HG02870 (cell line): ENCODE measurements around the gene SPDYE4.

Experiments used
- ATAC-seq: cut with Tn5 transposase; IDR thresholded peaks from one replicate; pipeline ENCODE4 v1.9.1; 2021; ENCODE audit warnings: mild to moderate bottlenecking, moderate library complexity; ENCODE audit not compliant: unreplicated experiment

Gene SPDYE4

DNA sequence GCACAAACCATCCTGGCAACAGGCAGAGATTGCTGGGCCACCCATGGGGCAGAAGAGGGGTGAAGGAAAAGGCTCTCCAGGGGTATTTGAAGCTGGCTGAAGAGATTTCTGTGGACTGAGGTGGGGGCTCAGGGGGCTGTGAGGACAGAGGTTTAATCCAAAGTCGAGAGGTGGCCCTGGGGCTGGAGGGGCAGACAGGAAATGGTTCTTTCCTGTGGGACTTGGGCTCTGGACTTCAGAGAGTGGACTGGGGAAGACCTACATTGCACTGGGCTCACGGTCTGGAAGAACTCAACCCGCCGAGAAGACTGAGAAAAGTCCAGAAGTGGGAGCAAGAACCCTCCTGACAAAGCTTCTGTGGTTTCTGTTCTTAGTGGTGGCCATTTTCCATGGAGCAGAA lies 16.6 kb downstream of the SPDYE4 start:
- ATAC-seq: no peak

DNA sequence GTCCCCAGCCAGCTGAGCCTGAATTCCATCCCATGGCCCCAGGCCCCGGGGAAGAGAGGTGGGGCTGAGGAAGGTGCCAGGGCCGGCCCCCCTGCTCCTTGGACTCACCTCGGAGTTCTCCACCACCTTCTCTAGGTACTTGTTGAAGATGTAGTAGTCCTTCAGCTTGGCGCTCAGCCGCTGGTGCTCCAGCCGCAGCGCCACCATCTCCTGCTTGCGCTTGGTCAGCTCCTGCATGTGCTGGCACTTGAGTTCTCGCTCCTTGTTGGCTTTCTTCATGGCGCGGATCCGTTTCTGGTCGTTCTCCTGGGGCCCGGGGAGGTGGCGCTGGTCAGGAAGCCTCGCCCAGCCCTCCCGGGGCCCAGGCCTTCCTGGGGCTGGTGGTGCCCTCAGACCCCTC lies 17.0 kb downstream of the SPDYE4 start:
- ATAC-seq: no peak

DNA sequence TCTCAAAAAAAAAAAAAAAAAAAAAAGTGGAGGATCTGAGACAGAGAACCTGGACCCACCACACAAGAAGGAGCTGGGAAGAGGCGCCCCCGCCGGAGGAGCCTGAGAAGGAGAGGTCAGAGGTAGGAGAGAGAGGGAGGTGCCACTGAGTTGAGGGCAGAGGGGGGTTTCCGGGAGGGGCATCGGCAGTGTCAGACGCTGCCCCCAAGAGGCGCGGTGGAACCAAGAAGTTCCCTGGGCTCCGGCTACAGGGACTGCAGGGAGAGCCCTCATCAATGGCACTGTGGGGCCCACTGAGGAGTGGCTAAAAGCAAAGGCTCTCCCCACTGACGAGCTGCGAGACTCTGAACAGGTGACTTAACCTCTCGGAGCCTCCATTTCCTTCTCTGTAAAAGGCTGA lies 17.9 kb downstream of the SPDYE4 start:
- no peak for ATAC-seq

DNA sequence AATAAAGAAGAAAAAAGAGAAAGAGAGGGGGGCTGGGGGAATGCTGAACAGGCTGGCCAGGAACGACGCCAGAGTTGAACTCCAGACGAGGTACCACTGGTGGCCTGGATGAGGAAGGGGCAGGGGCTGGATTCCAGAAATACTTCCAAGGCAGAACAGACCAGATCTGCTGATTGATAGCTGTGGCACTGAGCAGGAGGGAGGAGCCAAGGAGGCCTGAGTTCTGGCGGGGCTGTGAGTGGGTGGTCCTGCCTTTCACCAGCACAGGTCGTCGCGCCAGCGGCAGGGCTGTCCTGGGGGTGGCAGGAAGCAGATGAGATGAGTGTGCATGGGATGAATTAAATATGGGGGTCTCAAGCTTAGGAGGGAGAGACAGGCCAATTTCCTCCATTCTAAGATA lies 19.2 kb downstream of the SPDYE4 start:
- ATAC-seq: no peak

DNA sequence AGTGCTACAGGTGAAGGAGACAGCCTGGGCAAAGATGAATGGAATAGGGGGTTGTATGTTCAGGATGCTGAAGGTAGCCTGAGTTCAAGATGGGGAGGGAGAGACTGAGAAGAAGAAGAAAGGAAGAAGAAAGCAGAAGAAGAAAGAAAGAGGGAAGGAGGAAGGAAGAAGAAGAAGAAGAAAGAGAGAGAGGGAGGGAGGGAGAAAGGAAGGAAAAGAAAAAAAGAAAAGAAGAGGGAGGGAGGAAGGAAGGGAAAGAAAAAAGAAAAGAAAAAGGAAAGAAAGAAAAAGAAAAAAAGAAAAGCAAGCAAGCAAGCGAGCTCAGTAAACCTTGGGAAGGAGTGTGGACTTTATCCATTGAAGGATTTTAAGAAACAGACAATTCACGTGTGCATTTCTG lies 21.6 kb downstream of the SPDYE4 start:
- ATAC-seq: no peak

DNA sequence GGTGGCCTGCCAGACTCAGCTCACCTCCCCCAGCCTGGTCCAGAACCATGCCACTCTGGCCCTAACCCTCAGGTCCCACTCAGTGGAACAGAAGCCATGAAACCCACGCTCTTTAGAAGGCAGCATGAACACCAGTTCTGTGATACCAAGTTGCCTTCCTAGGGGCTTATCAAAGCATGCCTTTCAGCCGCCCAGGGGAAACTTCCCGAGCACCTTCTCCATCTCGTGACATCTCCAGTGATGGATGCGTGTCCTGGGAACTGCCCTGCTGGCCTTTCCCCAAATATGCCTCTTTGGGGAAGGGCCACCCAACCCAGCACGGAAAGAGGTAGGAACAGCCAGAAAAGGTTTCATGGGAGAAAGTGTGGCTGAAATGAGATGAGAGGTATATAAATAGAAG lies 22.0 kb downstream of the SPDYE4 start:
- no peak for ATAC-seq

DNA sequence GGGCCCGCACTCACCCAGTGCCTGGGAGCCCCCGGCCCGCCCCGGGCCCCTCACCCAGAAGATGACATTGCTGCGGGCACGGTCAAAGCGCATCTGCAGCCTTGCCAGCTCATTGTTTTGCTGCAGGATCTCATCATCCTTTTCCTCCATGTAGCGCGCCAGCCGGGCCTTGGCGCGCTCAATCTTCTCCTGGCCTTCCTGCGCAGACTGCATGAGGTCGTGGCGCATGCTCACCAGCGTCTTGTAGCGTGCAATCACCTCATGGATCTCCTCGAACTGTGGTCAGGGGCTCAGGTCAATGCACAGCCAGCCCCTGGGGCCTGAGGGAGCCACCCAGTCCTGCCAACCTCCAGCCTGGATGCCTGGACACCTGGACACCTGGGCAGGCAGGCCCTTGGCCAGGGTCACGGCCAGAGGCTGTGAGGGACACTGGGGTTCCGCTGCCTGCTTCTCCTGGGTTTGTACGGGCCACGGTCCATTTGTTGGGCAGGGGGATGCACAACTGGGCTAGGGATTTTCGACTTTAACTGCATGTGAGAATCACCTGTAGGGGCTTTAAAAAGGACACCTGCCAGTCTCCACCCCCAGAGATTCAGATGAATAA lies 22.9 kb downstream of the SPDYE4 start:
- no peak for ATAC-seq

DNA sequence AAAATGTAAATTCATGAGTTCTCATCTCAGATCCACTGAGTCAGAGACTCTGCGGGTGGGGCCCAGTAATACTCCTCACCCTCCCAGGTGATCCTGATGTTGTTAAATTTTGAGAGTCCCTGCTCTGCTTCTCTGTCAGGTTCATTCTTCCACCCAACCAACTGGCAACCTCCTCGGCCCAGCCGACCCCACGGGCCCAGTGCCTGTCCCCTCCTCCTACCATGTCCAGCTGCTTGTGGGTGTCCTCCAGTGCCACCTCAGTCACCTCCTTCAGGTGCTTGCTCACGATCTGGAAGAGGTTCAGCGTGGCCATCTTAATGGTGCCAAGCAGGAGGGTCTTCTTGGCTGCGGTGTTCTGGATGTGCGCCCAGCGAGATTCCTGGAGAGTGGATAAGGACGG lies 23.5 kb downstream of the SPDYE4 start:
- no peak for ATAC-seq

DNA sequence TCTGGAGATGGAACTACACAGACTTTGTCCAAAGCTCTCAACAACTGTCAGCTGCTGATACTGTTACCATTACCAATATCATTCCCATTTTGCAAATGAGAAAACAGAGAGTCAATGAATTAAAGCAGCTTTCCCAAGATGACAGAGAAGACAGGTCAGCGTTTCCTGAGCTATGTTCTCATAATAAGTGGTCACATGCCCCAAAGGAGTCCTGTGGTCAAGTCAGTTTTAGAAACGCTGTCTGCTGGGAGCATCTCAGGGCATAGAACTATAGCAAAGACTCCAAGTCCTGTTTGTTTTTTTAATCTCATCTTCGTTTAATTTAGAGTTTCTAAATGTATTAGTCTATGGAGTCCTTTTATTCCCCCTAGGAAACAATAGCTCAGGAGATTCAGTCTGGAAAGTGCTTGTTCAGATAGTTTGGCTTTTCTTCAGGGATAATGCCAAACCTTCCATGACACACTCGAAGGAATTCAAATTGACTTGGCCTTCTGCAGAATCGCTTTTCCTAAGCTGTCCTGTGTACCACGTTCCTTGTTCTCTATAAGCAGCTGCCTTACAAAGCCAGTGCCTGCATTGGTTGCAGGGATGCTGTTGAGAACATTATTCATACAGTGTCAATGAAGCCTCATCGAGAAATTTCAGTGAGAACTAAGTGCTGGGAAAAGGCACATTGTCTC lies 25.8 kb downstream of the SPDYE4 start:
- ATAC-seq: no peak

DNA sequence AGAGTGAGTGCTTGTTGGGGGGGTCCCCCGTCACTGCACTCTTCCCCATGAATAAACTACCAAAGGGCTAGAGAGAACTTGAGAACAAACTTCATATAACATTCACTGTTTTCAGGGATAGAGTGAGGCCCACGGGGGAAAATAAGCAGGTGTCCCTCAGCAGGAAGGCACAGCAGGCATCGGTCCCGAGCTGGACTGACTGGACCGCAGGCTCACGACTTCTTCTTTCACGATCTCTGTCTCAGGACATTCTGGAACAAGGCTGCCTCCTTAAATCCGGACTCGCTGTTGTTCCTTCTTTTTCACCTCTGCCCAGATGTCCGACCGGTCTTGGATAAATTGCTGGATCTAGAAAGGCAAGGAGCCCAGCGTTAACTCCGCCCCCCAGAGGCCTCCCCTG lies 28.5 kb downstream of the SPDYE4 start:
- ATAC-seq: no peak

DNA sequence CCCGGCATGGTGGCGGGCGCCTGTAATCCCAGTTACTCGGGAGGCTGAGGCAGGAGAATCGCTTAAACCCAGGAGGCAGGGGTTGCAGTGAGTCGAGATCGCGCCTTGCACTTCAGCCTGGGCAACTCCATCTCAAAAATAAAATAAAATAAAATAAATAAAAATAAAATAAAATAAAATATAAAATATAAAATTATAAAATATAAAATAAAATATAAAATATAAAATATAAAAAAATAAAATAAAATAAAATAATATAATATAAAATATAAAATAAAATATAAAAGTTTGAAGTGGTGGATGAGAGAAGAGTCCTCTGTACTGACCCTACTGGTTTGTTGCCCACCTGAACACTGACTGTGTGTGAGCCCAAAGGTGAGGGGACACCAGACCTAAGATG lies 28.9 kb downstream of the SPDYE4 start:
- ATAC-seq: no peak

DNA sequence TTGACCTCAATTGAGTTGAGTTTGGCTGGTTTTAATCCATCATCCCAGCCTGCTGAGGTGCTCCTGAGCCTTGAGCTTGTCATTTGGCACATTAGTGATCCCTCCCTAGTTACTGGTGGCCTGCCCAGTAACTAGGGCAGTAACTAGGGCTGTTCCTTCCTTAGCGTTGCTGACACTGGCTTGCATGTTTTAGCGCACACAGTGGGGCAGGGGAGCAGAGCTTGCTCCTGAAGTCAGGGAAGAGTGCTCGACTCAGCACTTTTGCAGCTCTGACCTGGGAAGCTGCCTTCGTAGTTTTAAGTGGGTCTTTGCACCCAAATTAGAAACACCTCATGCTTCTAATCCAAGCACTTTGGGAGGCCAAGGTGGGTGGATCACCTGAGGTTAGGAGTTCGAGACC lies 29.4 kb downstream of the SPDYE4 start:
- no peak for ATAC-seq

DNA sequence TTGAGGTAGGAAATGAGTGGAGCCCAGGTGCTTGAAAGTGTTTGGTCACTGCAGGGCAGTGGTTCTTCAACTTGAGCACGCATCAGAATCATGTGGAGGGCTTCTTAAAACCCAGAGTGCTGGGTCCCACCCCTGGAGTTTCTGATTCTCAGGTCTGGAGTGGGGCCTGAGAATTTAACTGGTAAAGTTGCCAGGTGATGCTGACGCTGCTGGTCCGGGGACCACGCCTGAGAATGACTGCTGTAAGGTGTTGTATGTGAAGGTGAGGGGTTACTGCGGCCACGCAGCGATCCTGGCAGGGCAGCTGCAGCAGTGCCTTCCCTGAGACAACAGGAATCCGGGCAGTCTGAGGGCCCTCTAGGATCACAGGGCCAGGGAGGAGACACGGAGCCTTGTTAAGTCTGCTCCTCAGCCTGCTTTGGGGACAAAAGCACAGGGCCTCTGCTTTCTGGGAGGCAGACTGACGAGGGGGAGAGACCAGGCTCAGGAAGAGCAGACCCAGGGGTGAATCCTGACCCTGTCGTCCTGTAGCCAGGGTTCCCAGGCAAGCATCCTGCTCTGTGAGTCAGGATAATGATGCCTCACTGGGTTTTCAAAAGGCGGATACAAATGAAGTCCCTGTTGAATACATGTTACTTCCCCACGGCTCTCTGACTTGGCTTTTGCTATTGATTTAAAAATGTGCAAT lies 30.0 kb downstream of the SPDYE4 start:
- no peak for ATAC-seq

DNA sequence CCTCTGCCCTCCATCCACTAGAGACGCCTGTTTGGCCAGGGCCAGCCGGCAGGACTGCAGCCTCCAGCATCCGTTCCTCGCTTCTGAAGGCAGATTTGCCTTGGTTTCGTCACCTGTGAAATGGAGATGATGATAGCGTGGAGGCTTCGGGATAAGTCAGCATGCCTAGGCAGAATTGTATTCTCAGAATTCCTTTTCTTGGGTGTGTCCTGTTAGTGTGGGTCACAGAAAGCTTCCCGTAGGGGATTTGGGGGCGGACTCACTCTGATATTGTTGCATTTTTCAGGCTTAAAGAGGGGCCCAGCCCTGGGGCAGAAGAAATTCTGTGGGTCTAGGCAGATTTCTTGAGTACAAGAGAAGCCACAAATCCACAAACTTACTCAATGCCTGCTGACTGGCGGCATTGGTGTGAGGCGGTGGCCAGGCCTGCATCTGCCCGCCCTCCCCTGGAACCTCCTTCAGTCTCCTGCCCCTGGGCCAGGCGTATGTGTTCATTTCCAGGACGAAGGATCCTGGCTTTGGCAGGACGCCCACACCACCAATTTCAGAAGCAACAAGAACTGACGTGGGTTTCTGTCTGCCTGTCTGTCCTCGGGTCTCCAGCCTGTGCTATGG lies 31.3 kb downstream of the SPDYE4 start:
- no peak for ATAC-seq

DNA sequence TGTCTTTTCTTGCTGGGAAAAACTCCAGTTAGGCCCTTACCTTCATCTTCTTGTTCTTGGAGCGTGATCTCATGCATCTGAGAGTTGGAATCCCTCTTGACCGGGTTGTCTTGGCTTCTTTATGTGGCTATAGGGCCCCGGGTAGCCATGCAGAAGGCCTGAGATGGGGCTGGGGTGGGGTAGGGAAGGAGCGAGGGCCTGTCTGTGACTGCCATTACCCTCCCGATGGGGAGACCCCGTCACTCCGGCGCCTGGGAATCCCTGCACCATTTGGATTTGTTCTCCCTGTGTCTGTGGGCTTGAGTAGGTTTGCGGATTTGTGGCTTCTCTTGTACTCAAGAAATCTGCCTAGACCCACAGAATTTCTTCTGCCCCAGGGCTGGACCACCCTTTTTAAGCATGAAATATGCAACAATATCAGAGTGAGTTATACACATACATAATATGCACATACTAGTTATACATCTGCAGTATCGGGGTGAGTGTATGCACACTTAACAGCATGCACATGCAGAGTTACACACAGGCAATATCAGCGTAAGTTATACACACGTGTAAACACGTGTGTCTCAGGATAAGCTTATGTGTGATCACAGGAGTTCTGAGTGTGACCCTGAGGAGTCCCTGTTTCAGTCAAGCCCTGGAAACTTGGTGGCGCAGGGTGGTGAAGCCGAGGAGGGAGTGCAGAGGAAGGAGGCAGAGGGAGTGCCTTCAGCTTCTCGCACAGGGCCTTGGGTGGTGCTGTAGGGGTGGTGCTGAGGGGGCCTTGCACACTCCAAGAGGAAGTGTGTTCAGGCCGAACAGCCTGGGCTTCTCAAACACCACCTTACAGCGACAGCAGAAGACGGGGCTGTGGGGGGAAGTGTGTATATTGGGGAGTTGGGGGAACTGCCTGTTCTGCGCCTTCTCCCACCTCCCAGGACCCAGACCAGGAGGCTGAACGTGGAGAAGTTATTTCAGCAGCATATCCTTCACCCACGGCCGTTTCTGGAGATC lies 32.2 kb downstream of the SPDYE4 start:
- ATAC-seq: no peak

DNA sequence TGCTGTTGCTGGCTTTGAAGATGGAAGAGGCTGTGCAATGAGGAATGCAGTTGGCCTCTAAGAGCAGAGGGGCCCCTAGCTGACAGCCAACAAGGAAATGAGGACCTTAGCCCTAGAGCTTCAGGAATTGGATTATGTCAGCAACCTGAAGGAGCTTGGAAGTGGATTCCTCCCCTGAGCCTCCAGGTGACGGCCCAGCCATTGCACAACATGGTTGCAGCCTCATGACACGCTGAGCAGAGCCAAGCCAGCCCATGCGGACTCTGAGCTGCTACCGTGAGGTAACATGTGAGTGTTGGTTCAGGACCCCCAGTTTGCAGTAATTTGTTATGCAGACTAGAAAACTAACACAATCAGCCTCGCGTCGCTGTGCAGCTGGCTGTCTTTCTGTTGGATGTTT lies 33.9 kb downstream of the SPDYE4 start:
- no peak for ATAC-seq

DNA sequence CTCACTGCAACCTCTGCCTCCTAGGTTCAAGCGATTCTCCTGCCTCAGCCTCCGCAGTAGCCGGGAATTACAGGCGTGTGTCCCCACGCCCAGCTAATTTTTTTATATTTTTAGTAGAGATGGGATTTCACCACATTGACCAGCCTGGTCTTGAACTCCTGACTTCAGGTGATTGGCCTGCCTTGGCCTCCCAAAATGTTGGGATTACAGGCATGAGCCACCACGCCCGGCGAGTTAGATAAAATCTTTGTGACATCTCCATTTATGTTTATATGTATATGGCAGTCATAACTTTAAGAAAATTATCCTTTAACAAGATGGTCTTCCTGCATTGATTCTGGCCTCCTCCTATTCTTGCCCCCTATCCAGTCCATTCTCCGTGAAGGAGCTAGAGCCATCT lies 37.8 kb downstream of the SPDYE4 start:
- no peak for ATAC-seq

DNA sequence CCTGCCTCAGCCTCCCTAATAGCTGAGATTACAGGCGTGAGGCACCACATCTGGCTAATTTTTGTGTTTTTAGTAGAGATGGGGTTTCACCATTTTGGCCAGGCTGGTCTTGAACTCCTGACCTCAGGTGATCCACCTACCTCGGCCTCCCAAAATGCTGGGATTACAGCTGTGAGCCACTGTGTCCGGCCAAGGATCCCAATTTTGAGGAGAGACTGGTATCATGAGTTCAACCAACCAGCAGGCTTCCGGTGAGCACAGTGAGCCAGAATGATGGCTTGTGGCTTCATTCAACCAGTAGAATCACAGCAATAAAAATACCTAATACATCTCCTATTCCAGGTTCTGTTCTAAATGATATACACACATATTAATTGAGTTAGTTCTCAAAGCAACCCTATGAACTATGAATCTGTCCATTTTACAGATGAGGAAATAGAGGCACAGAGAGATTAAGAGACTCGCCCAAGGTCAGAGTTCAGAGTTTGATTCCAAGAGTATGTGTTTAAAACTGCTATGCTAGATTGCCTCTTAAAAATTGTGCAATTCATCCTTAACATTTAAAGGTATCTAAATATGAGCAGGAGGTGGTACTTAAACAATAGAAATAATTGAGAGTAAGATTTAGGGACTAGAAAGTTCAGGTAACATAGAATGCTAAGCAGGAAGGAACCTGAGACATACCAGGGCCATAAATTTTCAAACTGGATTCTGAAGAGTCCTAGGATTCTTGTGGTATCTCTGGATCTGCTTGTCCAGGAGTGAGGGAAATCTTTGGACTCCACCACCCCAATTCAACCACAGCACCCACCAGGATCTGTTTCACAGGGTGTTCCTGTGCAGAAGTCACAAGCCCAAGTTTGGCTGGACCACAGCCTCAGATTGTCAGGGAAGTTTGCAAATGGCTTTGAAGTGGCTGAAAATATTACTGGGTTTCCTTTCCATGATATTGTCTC lies 38.8 kb downstream of the SPDYE4 start:
- ATAC-seq: no peak

DNA sequence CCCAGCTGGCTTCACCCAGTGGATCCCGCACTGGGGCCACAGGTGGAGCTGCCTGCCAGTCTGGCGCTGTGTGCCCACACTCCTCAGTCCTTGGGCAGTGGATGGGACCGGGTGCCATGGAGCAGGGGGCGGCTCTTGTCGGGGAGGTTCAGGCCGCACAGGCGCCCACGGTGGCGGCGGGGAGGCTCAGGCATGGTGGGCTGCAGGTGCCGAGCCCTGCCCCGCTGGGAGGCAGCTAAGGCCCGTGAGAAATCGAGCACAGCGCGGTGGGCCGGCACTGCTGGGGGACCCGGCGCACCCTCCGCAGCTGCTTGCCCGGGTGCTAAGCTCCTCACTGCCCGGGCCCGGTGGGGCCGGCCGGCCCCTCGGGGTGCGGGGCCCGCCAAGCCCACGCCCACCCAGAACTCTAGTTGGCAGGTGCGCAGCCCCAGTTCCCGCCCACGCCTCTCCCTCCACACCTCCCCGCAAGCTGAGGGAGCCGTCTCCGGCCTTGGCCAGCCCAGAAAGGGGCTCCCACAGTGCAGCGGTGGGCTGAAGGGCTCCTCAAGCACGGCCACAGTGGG lies 40.3 kb downstream of the SPDYE4 start:
- ATAC-seq: no peak
